Measurements from ENCODE around the gene SMPDL3A.
A peak's percentile ranks its signal among the peaks of the same experiment; 100 is the strongest.
"Not testable (repeated sequence)": the region's sequence is repeated elsewhere in the genome, so short reads cannot be mapped to it uniquely, and the experiment has no call there.

The SMPDL3A gene

DNA sequence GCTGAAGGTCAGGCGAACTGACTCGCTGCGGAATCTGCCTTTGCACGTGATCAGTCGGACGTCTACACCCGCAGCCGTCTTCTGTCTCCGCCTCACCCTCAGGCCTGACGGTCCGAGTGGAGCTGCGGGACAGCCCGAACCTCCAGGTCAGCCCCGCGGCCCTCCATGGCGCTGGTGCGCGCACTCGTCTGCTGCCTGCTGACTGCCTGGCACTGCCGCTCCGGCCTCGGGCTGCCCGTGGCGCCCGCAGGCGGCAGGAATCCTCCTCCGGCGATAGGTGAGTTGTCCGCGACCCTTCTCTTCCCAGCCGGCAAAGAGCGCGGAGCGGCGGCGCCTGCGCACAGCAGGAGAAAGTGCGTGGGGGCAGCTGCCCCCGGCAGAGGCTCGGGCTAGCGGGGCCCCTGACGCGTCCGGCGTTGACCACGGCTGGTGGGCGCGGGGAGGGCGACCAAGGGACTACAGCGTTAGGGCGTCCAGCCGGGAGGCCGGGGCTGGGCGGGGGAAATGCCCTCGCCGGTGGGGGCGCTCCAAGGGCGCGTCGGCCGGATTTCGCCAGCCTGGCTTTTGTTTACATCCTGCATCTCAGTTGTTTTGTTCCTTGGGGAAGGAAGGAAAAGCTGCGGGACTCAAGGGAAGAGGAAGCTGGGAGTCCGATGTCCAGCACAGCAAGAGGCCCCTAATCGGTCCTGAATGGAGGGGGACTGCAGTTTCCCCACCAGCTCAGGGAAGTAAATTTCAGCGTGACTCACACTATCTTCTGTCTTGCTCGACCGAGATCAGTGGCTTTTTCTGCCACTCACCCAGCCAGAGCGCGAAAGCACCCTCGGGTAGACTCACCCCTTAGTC, at the start of gene SMPDL3A:
TSS of gene SMPDL3A (plus strand) at position 77 of the 846 bp plus-strand sequence. CDS start at position 166, 89 bp downstream.
- Mint-ChIP-seq H3K27ac (no peak within 1 kb of the TSS), H3K27me3 (peaks cover 44% of the 10 kb centered on the region), H3K4me1 (peaks cover 12% of the 10 kb centered on the region)

GRCh38 chr6:122740091-122740490, 49.0 kb upstream of the SMPDL3A start:
- H3K27me3 Mint-ChIP-seq, result no peaks in the 10 kb centered on the region
- no peaks in the 10 kb centered on the region for H3K36me3 Mint-ChIP-seq
- H3K27ac Mint-ChIP-seq, result no peak overlapping the region
- H3K4me1 Mint-ChIP-seq, result no peaks in the 10 kb centered on the region
- no peaks in the 10 kb centered on the region for H3K9me3 Mint-ChIP-seq
- H3K4me3 Mint-ChIP-seq, result no peak overlapping the region

More for the DNA sequence above, at the start of gene SMPDL3A:
- no peaks in the 10 kb centered on the region for H3K9me3 Mint-ChIP-seq
- H3K36me3 Mint-ChIP-seq, result no peaks in the 10 kb centered on the region
- peak within 1 kb of the TSS; percentile 85 for H3K4me3 Mint-ChIP-seq

DNA sequence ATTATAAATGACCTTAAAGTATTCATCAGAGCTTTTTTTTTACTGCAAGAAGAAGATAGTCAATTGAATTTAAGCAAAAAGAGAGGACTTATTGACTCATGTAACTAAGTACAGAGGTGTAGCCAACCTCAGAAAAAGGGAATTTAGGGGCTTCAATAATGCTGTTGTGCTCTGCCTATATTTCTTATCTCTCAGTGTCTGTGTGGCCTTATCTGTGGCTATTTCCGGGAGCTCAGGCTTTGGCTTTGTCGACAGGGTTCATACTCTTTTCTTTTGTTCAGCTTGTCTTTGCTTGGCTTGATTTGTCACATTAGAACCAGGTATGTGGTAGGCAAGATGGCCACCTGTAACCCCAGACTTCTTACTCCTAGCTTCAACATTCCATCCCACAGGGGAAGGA, 48.1 kb upstream of the SMPDL3A start:
- Mint-ChIP-seq H3K36me3 (no peaks in the 10 kb centered on the region), H3K9me3 (no peaks in the 10 kb centered on the region), H3K4me3 (no peak overlapping the region), H3K27ac (no peak overlapping the region), H3K27me3 (no peaks in the 10 kb centered on the region), H3K4me1 (no peaks in the 10 kb centered on the region)

GRCh38 chr6:122744247-122744646, 44.8 kb upstream of the SMPDL3A start:
- not testable (repeated sequence) for H3K4me3 Mint-ChIP-seq, H3K36me3 Mint-ChIP-seq, H3K4me1 Mint-ChIP-seq, H3K27me3 Mint-ChIP-seq, H3K9me3 Mint-ChIP-seq
- H3K27ac Mint-ChIP-seq, result peak overlapping the region; percentile 8

DNA sequence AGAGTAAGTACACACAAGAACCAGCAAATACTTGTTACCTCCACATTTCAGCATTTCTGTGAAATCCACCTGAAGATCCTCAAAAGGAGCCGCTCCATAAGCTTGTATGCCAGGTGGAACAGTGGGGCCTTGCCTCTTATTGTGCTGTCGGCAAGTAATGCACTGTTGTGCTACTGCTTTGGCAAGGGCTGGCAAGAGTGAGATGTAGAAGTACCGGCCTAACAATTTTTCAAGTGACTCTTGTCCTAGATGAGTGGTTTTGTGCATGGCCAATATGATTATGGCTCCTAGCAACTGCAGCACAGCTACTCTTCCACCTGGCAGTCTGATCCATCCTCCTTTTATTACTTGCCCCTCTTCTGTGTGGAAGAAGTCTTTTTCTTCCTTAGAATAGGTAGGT, 44.2 kb upstream of the SMPDL3A start:
- H3K36me3 Mint-ChIP-seq, H3K4me1 Mint-ChIP-seq, H3K9me3 Mint-ChIP-seq, H3K4me3 Mint-ChIP-seq, H3K27ac Mint-ChIP-seq, H3K27me3 Mint-ChIP-seq: not testable (repeated sequence)

DNA sequence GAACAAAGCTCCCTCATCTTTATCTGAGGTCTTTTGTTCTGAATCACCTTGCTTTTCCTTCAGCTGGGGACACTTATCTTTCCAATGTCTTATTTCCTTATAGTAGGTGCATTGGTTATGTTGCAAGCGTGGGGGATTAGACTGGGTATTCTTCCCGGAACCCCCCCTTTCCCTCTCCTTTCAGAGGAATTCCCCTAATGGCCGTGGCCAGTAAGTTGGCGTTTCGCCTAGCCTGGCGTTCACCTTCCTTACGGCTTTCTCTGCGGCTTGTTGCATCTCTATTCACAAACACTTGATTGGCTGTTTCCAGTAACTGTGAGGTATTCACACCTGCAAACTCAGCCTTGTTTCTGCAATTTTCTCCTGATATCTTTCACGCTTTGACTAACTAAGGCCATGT, 42.4 kb upstream of the SMPDL3A start:
- H3K27me3 Mint-ChIP-seq, result no peaks in the 10 kb centered on the region
- no peak overlapping the region for H3K27ac Mint-ChIP-seq
- H3K4me1 Mint-ChIP-seq, result peaks cover 17% of the 10 kb centered on the region
- no peaks in the 10 kb centered on the region for H3K36me3 Mint-ChIP-seq
- H3K4me3 Mint-ChIP-seq, result no peak overlapping the region
- no peaks in the 10 kb centered on the region for H3K9me3 Mint-ChIP-seq

GRCh38 chr6:122747573-122747972, 41.5 kb upstream of the SMPDL3A start:
- Mint-ChIP-seq H3K9me3 (no peaks in the 10 kb centered on the region), H3K4me3 (no peak overlapping the region), H3K36me3 (no peaks in the 10 kb centered on the region), H3K27ac (no peak overlapping the region), H3K27me3 (no peaks in the 10 kb centered on the region), H3K4me1 (peaks cover 24% of the 10 kb centered on the region)

DNA sequence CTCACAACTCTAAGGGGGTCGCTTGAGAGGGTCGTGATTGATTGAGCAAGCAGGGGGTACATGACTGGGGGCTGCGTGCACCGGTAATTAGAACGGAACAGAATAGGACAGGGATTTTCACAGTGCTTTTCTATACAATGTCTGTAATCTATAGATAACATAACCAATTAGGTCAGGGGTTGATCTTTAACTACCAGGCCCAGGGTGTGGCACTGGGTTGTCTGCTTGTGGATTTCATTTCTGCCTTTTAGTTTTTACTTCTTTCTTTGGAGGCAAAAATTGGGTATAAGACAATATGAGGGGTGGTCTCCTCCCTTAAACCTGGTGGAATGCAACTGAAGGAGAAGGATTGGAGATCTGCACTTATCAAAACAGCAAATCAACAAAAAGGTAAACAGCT, 40.1 kb upstream of the SMPDL3A start:
- H3K36me3 Mint-ChIP-seq, H3K27ac Mint-ChIP-seq, H3K27me3 Mint-ChIP-seq, H3K9me3 Mint-ChIP-seq, H3K4me3 Mint-ChIP-seq: not testable (repeated sequence)
- peaks cover 33% of the 10 kb centered on the region for H3K4me1 Mint-ChIP-seq

DNA sequence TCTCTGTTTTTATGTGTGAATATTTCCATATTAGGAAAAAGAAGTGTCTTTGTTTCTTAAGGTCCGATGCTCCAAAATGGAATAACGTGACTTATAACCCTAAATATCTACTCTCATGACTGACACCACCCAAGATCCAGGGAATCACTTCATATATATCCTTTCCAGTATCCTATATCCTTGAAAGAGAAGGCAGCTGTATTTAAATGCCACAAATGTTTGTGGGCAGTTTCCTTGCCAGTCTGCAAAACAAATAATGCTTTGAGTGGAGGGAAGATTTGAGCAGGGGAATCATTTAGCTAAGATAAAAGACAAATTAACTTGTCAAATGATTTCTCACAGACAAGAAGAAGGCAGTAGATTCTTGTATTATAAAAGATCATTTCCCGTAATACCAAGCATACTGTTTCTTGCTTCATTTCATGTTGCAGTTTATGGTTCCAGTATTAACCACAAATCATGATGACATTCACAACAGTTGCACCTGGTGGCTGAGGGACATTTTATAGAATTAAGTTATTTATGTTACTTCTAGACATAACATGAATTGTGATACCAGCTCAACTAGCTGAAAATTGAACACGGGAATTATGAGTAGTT, 39.5 kb upstream of the SMPDL3A start:
- Mint-ChIP-seq H3K9me3 (no peaks in the 10 kb centered on the region), H3K4me1 (peaks cover 33% of the 10 kb centered on the region), H3K27me3 (no peaks in the 10 kb centered on the region), H3K36me3 (no peaks in the 10 kb centered on the region), H3K4me3 (no peak overlapping the region), H3K27ac (no peak overlapping the region)

- Mint-ChIP-seq H3K9me3 (no peaks in the 10 kb centered on the region), H3K4me1 (peaks cover 33% of the 10 kb centered on the region), H3K4me3 (peak overlapping the region; percentile 58)
These were observed 37.7 kb upstream of the SMPDL3A start for GRCh38 chr6:122751326-122751725.

DNA sequence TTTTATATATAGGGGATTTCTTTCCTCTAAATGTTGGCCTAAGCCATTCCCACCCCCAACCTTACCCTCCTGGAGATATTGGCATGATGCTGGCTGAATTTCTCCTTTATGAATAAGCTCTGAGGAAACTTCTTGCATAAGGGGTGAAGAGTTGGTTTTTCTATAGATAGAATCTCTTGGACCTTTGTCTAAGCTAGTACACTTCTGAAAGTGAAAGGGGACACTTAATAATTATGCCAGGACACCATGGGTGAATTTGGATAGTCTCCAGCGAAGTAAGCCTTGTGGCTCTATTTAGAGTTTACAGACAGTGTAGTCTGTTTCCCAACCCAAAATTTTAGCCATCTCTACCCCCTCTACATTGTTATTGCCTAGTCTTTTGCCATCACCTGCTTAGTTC, 36.6 kb upstream of the SMPDL3A start:
- Mint-ChIP-seq H3K9me3 (no peaks in the 10 kb centered on the region), H3K36me3 (no peaks in the 10 kb centered on the region), H3K4me1 (peaks cover 33% of the 10 kb centered on the region), H3K27ac (no peak overlapping the region), H3K27me3 (no peaks in the 10 kb centered on the region), H3K4me3 (no peak overlapping the region)

More at GRCh38 chr6:122751326-122751725, 37.7 kb upstream of the SMPDL3A start:
- no peaks in the 10 kb centered on the region for H3K36me3 Mint-ChIP-seq
- H3K27ac Mint-ChIP-seq, result peak overlapping the region; percentile 60
- H3K27me3 Mint-ChIP-seq, result no peaks in the 10 kb centered on the region

DNA sequence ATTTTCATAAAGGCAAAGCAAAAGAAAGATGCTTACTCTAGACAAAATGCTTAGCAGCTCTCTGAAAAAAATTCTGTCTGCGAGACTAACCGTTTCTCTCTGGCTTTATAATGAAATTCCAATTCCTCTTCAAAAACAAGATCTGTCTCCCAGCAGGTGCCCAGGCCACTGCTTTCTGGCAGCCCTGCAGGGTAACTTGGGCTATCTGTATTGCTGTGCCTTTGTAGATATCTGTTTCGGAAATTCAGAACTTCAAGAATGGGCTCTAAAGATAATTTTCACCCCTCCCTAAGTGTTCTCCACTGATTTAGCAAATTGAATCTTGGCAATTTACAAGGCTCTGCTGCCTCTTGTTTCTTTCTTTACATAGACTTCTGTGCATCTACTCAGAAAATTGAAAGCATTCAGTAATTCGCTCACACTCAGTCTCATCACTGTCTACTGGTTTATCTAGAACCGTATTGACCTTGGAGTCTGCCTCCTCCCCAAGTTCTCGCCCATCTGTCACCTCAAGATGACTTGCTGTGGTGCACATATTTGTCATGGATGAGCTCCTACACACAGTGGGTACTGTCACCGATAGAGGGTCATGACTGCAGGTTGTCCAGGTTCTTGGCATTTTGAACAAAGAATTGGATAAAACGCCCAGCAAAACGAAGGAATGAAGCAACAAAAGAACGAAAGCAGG, 35.9 kb upstream of the SMPDL3A start:
- Mint-ChIP-seq H3K4me3 (no peak overlapping the region), H3K27ac (no peak overlapping the region), H3K4me1 (peaks cover 33% of the 10 kb centered on the region), H3K36me3 (no peaks in the 10 kb centered on the region), H3K27me3 (no peaks in the 10 kb centered on the region), H3K9me3 (no peaks in the 10 kb centered on the region)

- H3K27me3 Mint-ChIP-seq, result no peaks in the 10 kb centered on the region
- no peak overlapping the region for H3K27ac Mint-ChIP-seq
- H3K36me3 Mint-ChIP-seq, result no peaks in the 10 kb centered on the region
- peaks cover 33% of the 10 kb centered on the region for H3K4me1 Mint-ChIP-seq
- no peaks in the 10 kb centered on the region for H3K9me3 Mint-ChIP-seq
- no peak overlapping the region for H3K4me3 Mint-ChIP-seq
These were observed 35.4 kb upstream of the SMPDL3A start for GRCh38 chr6:122753688-122754056.

GRCh38 chr6:122754191-122754731, 34.8 kb upstream of the SMPDL3A start:
- no peaks in the 10 kb centered on the region for H3K9me3 Mint-ChIP-seq
- H3K36me3 Mint-ChIP-seq, result no peaks in the 10 kb centered on the region
- H3K4me1 Mint-ChIP-seq, result peaks cover 32% of the 10 kb centered on the region
- H3K27ac Mint-ChIP-seq, result no peak overlapping the region
- H3K4me3 Mint-ChIP-seq, result no peak overlapping the region
- no peaks in the 10 kb centered on the region for H3K27me3 Mint-ChIP-seq

- Mint-ChIP-seq H3K4me1 (peaks cover 24% of the 10 kb centered on the region), H3K9me3 (no peaks in the 10 kb centered on the region), H3K27me3 (no peaks in the 10 kb centered on the region), H3K4me3 (no peak overlapping the region), H3K27ac (no peak overlapping the region), H3K36me3 (no peaks in the 10 kb centered on the region)
These were observed 33.2 kb upstream of the SMPDL3A start for GRCh38 chr6:122755901-122756300.

DNA sequence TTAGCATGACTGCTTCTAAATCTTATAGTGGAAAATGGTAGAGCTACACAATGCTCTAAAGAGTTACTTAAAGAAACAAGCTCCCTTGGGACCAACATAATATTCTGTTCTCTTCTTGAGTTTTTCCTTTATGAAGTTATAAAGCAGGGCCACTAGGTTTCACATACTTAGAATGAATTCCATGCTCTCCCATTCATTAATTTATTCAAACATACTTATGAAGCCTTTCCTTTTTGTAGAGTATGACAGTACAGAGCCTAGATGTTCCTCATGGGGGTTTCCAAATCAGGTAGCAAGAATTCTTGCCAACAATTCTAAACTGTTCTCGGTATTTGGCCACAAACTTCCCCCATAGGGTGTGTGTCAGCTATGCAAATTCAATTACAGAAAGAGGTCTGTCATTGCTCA, 30.1 kb upstream of the SMPDL3A start:
- H3K27me3 Mint-ChIP-seq, result no peaks in the 10 kb centered on the region
- H3K27ac Mint-ChIP-seq, result no peak overlapping the region
- H3K4me3 Mint-ChIP-seq, result no peak overlapping the region
- H3K4me1 Mint-ChIP-seq, result no peaks in the 10 kb centered on the region
- no peaks in the 10 kb centered on the region for H3K9me3 Mint-ChIP-seq
- H3K36me3 Mint-ChIP-seq, result no peaks in the 10 kb centered on the region
